HG02610 (cell line): ENCODE measurements around the gene RBM44.
A peak's percentile ranks its signal among the peaks of the same experiment; 100 is the strongest.
"Not testable (repeated sequence)": the region's sequence is repeated elsewhere in the genome, so short reads cannot be mapped to it uniquely, and the experiment has no call there.

Source experiments
- ATAC-seq: cut with Tn5 transposase; IDR thresholded peaks from one replicate; pipeline ENCODE4 v1.9.1; 2021; ENCODE audit warnings: mild to moderate bottlenecking, moderate library complexity; ENCODE audit not compliant: unreplicated experiment

The RBM44 gene, protein sequence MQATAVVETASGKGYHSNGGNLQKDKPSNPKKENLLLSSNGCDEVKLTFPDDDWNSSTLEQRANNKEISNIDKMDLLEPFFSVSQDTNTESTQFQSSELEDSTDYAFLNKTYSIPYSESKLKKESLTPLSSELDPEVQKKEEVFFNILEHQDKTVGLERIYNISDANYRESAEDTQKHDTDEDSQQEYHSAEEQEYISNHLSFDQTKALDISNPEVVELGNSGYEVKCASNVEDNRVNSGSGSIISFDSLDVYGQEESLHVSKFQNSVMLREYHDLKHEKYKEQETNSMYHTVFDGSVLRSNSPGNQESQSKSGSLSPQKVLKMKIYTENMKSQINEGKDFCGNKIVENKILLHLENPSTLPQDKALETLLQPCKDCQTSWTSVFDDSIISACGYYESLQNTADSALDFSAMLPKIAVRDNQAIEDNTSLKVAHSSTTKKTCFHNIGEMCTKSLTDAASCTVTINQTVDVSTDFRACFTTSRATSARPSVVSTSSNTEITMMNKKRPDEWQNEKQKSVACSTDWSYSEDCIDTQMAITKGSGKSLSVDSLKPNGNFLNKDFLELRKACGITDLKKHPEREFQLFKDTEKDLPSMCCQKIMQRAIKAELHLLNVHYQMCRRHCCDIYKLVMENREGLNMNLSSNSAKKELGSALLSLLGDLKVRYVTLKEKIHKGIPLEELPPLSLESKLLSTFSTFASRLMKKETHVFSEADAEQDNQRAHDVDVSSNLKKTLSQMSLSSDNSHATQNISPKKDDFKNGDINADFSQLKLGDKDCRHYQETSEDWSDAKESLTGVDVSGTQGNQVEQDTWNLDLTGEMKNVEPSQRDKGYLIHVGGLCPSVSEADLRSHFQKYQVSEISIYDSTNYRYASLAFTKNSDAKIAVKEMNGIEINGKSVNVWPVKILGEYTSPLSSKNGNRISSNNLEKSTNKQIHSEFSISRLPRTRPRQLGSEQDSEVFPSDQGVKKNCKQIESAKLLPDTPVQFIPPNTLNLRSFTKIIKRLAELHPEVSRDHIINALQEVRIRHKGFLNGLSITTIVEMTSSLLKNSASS

DNA sequence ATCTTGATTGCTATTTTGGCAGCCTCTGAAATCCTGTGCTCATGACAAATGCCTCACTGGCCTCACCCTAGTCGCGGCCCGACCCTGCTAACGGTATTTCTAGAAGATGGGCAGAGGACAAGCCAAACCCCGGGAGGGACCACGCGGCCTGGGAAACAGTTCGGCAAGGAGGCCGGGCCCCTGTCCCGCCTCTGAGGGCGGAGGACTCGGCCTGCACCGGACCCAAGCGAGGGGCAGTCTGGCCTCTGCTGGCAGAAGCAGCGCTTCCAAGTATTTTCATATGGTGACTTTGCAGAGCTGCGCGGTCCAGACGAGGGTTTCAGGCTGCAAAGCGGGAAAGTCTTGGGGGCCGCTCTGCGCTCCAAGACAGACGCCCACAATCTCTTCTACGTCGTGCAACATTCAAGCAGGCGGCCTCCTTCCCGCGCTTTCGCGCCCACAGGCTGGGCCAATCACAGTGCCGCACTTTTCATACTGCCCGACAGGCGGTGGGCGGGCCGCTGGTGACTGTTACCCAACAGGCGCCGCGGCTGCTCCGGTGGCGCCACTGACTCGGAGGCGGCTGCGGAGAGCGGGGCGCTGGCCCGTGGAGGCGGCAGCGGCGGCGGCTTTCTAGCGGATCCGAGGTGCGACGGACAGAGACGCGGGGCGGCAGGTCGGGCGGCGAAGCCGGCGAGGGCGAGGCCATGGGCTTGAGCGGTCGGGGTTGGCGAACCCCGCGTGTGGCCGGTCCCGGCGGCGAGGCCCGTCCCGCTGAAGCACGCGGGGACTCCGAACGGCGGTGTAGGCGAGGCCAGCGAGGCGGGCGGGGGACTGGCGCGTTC lies at the start of gene RBM44:
Gene RBM44, plus strand, starts transcription at position 544 of the 824 bp plus-strand sequence. CDS start 14,831 bp downstream, outside the sequence.
- ATAC-seq = no peak

DNA sequence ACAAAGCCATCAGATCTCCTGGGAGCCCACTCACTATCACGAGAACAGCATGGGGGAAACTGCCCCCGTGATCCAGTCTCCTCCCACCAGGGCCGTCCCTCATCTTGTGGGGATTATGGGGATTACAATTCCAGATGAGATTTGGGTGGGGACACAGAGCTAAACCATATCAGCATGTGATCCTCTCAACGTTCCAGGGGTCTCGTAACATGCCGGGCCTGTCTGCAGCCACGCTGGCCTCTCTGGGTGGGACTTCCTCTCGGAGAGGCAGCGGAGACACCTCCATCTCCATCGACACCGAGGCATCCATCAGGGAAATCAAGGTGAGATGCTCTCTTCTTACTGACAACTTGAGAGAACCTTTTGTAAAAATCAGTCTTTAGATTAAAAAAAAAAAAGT lies 49.6 kb upstream of the RBM44 start:
- ATAC-seq = no peak

DNA sequence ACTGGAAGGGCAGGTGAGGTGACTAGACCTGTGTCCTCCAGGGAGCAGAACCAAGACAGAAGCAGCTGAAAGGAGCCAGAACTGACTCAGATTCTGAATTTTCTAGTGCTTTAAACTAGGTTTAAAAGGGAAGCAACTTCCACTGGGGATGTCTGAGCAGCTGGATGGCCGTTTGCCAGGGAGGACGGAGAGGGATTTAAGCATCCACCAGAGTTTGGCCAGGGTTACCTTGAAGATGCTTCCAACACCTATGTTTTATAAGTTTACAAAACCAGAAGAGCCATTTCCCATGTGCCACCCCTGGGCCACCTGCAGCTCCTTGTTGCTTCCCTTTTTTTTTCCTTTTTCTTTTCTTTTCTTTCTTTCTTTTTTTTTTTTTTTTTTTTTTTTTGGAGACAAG lies 48.6 kb upstream of the RBM44 start:
- no peak for ATAC-seq

GRCh38 chr2:237750441-237750840 lies 48.1 kb upstream of the RBM44 start:
- not testable (repeated sequence) for ATAC-seq

DNA sequence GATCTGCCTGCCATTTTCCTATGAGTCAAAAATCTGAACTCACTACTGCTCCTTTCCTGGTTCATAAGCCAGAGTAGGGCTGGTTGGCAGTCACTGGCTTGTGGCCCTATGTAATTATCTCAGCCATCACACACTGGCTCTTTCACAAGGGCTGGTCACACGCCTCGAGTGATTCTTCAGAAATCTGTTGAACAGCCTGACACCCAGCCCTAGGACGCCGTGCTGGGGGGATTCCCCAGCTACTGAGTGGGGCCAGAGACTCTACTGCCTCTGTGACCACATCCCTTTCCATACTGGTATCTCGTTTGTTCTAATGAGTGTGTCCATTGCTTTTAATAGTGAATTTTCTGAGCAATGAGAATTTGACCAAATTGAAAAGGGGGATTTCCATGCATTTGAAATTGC lies 45.8 kb upstream of the RBM44 start:
- peak; percentile 98 for ATAC-seq

DNA sequence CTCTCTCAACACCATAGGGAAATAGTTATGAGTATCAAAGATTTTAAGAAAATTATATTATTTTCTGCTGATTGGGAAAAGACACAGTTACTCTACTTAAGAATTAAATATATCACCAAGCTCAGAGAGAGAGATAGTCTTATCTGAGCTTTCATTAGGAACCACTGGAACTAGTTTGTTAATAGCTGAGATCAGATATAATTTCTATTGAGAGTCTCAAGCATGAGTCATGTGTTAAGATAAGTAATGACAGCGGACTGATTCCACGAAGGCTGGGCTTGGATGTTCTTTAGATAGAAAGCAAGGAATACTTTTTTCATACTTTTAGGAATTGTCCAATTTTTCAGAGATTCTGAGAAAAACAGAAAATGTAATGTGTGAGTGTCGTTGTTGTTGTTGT lies 44.4 kb upstream of the RBM44 start:
- no peak for ATAC-seq

DNA sequence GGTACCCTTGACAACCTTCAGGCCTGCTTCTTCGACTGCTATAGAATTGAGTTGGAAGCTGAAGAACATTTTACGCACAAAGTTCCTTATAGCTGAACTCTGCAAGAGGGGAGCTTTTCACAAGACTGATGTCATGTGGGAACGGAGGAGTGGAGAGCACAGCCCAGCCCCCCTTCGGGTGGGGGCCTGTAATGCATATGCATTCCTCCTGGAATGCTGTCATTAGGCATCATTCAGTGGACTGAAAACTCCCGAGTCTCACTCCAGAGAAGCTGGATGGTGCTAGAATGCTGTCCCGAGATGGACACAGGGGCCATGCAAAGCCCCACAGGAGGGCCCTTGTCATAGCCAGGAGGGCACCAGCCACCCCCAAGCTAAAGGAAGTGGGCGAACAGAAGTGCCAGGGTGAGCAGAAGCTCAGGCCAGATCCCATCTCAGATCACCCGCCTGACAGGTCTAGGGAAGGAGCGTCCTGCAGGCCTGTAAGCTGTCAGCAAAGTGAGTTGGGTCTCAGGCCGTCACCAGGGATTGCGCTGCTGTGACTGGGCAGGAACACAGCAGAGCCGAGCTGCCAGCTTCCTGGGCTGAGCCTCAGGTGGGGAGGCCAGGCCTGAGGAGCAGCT lies 43.8 kb upstream of the RBM44 start:
- ATAC-seq = no peak

DNA sequence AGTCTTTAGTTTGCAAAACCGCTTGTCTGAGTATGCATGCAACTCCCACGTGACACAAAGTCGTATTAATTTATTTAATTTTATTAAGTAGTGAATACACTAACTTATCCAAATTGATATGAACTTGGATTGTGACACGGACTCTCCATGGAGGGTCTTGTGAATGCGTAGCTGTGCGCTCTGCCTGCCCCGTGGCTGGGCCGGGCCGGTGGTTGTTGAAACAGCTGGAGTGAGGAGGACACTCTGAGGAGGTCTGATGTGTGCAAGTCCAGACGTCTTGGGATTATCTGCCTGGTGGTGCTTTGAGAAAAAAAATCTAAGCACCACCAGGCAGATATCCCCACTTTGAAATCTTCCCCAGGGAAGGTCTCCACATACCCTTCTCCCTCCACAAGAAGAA lies 41.0 kb upstream of the RBM44 start:
- ATAC-seq = no peak

DNA sequence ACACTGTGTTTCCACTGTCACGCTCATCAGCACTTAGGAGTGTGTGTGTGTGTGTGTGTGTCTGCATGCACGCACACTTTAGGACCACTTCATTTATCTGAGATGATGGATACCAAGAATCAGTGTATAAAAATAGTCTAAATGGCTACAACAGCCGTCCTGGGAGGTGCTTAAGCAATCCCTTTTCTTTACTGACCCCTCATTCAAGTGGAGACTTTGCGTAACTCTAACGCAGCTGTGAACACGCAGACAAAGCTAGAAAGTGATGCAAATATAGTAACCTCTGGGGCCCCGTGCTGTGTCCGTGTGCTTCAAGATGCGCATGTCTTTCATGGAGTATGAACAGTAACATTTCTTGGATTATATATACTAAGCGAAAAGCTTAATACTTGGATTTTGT lies 40.4 kb upstream of the RBM44 start:
- no peak for ATAC-seq

DNA sequence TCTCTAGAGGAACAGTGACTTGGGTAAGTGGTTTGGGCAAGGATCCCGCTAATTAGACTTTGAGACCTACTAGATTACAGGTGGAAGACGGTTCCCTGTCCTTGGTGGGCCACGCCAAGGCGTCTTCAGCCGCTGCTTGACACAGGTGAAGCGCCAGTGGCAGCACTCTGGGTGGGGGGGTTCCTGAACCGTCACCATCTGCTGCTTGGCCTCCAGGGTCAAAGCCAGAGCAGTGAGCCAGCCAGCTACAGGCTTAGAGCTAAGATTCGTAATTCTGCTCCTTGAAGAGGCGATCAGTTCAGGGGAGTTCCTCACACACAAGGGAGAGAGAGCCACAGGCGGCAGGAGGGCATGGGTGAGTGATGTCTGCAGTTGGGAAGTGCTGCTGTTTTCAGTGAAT lies 39.4 kb upstream of the RBM44 start:
- no peak for ATAC-seq

GRCh38 chr2:237760506-237761502 lies 37.8 kb upstream of the RBM44 start:
- ATAC-seq = no peak

DNA sequence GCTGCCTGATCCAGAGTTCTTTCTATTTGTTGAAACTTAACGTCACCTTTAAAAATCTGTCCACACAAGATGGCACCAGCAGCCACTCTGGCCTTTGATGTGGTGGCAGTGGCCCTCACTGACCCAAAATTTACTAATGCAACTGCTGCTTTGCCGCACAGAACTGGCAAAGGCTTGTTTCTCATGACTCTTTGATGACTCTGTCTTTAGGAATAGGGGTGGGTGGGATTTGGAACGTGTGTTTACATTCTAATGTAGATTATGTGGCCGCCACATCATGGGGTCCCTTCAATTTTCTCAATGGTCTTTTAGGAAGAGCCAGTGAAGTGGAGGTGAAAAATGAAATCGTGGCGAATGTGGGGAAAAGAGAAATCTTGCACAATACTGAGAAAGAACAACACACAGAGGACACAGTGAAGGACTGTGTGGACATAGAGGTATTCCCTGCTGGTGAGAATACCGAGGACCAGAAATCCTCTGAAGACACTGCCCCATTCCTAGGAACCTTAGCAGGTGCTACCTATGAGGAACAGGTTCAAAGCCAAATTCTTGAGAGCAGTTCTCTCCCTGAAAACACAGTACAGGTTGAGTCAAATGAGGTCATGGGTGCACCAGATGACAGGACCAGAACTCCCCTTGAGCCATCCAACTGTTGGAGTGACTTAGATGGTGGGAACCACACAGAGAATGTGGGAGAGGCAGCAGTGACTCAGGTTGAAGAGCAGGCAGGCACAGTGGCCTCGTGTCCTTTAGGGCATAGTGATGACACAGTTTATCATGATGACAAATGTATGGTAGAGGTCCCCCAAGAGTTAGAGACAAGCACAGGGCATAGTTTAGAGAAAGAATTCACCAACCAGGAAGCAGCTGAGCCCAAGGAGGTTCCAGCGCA lies 36.0 kb upstream of the RBM44 start:
- ATAC-seq = not testable (repeated sequence)

DNA sequence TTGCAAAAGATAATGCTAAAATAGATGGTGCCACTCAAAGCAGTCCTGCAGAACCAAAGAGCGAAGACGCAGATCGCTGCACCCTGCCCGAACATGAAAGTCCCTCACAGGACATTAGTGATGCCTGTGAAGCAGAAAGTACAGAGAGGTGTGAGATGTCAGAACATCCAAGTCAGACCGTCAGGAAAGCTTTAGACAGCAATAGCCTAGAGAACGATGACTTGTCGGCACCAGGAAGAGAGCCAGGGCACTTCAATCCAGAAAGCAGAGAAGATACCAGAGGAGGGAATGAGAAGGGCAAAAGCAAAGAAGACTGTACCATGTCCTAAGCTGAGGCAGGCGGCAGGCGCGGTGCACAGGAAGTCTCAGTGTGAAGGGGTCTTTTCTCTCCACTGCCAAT lies 34.8 kb upstream of the RBM44 start:
- ATAC-seq = no peak

GRCh38 chr2:237765122-237765521 lies 33.5 kb upstream of the RBM44 start:
- ATAC-seq = not testable (repeated sequence)

GRCh38 chr2:237765875-237766274 lies 32.7 kb upstream of the RBM44 start:
- ATAC-seq = no peak

- ATAC-seq = no peak
Measured at GRCh38 chr2:237766340-237766739, 32.2 kb upstream of the RBM44 start.

GRCh38 chr2:237772513-237772912 lies 26.1 kb upstream of the RBM44 start:
- ATAC-seq = no peak

DNA sequence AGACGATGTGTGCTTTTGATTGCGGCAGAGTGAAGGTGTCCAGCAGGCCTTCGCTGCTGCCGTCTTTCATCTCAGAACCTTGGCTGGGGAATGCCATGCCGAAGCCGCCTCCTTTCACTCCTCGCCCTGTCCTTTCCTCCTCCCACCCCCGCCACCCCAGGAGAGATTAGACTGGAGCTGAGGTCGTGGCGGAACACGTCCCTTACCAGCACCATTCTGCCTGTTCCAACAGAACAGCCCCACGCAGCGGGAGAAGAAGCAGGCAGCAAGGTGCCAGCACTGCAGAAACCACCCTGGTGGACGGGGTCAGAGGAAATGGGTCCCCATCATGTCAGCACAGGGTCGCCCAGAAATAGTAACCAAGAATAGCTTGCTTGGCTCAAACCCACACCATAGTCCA lies 24.8 kb upstream of the RBM44 start:
- ATAC-seq = no peak
